Activated naive CD4-positive, alpha-beta T cell treated with anti-CD3 and anti-CD28 coated beads, Interleukin-2, amount 10 ng/mL, durations not matched to agents 7 days and 5 days (primary cell): ENCODE measurements around the gene CMPK1.

Experiments
- CTCF ChIA-PET: fragments of 350-600 bp; sonication (Branson Sonifier 250); formaldehyde crosslinking; loops from one replicate; lab custom pipeline; 2021; ENCODE audit warnings: antibody characterized with exemption; lab: Charles Lee
- DNase-seq: peaks from one replicate; pipeline ENCODE4 v3.0.0-alpha.2; 2020
- H3K27ac Mint-ChIP-seq: one replicate; pipeline ENCODE4 v1.8.0; 2021; ENCODE audit warnings: mild to moderate bottlenecking, moderate library complexity, mixed read lengths
- H3K27me3 Mint-ChIP-seq: one replicate; pipeline ENCODE4 v1.8.0; 2021; ENCODE audit warnings: mild to moderate bottlenecking, mixed read lengths
- H3K36me3 Mint-ChIP-seq: one replicate; pipeline ENCODE4 v1.8.0; 2021; ENCODE audit warnings: mixed read lengths
- H3K4me1 Mint-ChIP-seq: one replicate; pipeline ENCODE4 v1.8.0; 2021; ENCODE audit warnings: mixed read lengths
- H3K4me3 Mint-ChIP-seq: one replicate; pipeline ENCODE4 v1.8.0; 2021; ENCODE audit warnings: mild to moderate bottlenecking, moderate library complexity, mixed read lengths
- H3K9me3 Mint-ChIP-seq: one replicate; pipeline ENCODE4 v1.8.0; 2021; ENCODE audit warnings: mixed read lengths

Gene CMPK1

DNA sequence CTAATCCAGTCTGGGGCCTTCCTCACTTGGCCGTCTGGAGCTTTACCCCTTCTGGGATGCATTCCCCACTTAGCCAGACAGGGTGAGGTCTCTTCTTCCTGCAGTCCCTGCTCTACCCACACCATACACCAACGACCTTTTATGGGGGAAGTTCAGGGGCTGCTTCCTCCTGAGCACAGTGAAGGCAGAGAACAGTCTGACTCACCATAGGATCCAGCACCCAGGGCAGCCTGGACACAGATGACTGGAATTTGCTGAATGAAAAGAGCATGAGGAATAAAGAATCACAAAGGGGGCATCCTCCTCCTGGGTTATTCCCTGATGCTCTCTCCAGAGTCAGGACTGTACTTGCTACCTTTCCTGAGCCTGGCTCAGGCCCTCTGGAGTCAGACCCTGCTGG lies 77.8 kb downstream of the CMPK1 start:
- Mint-ChIP-seq H3K27ac (no peak overlapping the region), H3K4me3 (no peak overlapping the region), H3K4me1 (peaks cover under 1% of the 10 kb centered on the region), H3K27me3 (peaks cover 60% of the 10 kb centered on the region), H3K36me3 (no peaks in the 10 kb centered on the region), H3K9me3 (no peaks in the 10 kb centered on the region)
- no peak for DNase-seq
- CTCF ChIA-PET, result interaction anchor here (1.3 kb wide), 1 partner anchor 12 kb away, joined by 5 read pairs; no protein-coding TSS in a partner anchor

- Mint-ChIP-seq H3K4me1 (peaks cover 6% of the 10 kb centered on the region), H3K27ac (no peak overlapping the region), H3K36me3 (no peaks in the 10 kb centered on the region), H3K9me3 (no peaks in the 10 kb centered on the region), H3K4me3 (no peak overlapping the region), H3K27me3 (peaks cover 68% of the 10 kb centered on the region)
- CTCF ChIA-PET, result interaction anchor here (1.3 kb wide), 1 partner anchor 11 kb away, joined by 5 read pairs; no protein-coding TSS in a partner anchor
- DNase-seq, result no peak
These were observed 78.8 kb downstream of the CMPK1 start for GRCh38 chr1:47412437-47412836.

GRCh38 chr1:47415728-47416318 lies 82.2 kb downstream of the CMPK1 start, which contains the start of gene FOXE3:
Gene FOXE3 (plus strand): TSS chr1:47416285. CDS start chr1:47416316, 31 bp downstream.
- Mint-ChIP-seq H3K27ac (no peak within 1 kb of the TSS), H3K4me1 (peaks cover 8% of the 10 kb centered on the region), H3K36me3 (no peaks in the 10 kb centered on the region), H3K27me3 (peaks cover 68% of the 10 kb centered on the region), H3K9me3 (no peaks in the 10 kb centered on the region), H3K4me3 (peak within 1 kb of the TSS; percentile 33)
- CTCF ChIA-PET, result interaction anchor here (0.9 to 1.0 kb wide), 2 partner anchors 12 to 295 kb away, joined by 3 read pairs; no protein-coding TSS in a partner anchor
- no peak for DNase-seq

- CTCF ChIA-PET, result interaction anchor here (0.9 to 1.8 kb wide), 2 partner anchors 11 to 21 kb away, joined by 3 to 4 read pairs; no protein-coding TSS in a partner anchor
These were observed 83.0 kb downstream of the CMPK1 start for GRCh38 chr1:47416319-47417169.

GRCh38 chr1:47417170-47418044 lies 83.8 kb downstream of the CMPK1 start:
- H3K36me3 Mint-ChIP-seq, result no peaks in the 10 kb centered on the region
- H3K9me3 Mint-ChIP-seq, result no peaks in the 10 kb centered on the region
- peaks cover 8% of the 10 kb centered on the region for H3K4me1 Mint-ChIP-seq
- H3K27me3 Mint-ChIP-seq, result peaks cover 76% of the 10 kb centered on the region
- H3K4me3 Mint-ChIP-seq, result peak overlapping the region; percentile 26
- no peak for DNase-seq
- CTCF ChIA-PET, result interaction anchor here (0.6 to 1.8 kb wide), 5 partner anchors 12 to 317 kb away, joined by 3 to 5 read pairs (median 3); no protein-coding TSS in a partner anchor
- H3K27ac Mint-ChIP-seq, result no peak overlapping the region

More at GRCh38 chr1:47416319-47417169, 83.0 kb downstream of the CMPK1 start:
- Mint-ChIP-seq H3K36me3 (no peaks in the 10 kb centered on the region), H3K4me3 (peak overlapping the region; percentile 18), H3K9me3 (no peaks in the 10 kb centered on the region), H3K27ac (no peak overlapping the region), H3K27me3 (peaks cover 74% of the 10 kb centered on the region), H3K4me1 (peaks cover 8% of the 10 kb centered on the region)
- DNase-seq, result peak; percentile 32

DNA sequence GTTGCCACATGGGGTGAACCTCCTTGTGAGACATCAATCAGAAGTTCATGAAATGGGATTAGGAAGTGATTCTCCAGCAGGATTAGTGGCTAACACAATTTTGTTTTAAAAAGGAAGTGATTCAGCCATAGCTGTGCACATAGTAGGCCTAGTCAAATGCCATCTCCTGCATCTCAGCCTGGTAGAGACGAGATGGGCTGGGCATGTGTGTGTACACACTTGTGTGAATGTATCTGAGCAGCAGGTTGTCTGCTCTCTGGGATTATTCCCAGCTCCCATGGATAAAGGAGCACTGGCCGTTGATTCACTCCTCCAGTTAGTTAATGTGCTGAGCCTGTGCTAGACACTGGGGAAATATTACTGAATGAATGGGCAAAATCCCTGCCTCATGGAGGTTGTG lies 84.5 kb downstream of the CMPK1 start:
- DNase-seq, result no peak
- Mint-ChIP-seq H3K36me3 (no peaks in the 10 kb centered on the region), H3K4me1 (peaks cover 8% of the 10 kb centered on the region), H3K4me3 (no peak overlapping the region), H3K9me3 (no peaks in the 10 kb centered on the region), H3K27ac (no peak overlapping the region), H3K27me3 (peaks cover 73% of the 10 kb centered on the region)
- CTCF ChIA-PET, result interaction anchor here (0.6 to 1.8 kb wide), 5 partner anchors 11 to 317 kb away, joined by 3 to 5 read pairs (median 3); no protein-coding TSS in a partner anchor

DNA sequence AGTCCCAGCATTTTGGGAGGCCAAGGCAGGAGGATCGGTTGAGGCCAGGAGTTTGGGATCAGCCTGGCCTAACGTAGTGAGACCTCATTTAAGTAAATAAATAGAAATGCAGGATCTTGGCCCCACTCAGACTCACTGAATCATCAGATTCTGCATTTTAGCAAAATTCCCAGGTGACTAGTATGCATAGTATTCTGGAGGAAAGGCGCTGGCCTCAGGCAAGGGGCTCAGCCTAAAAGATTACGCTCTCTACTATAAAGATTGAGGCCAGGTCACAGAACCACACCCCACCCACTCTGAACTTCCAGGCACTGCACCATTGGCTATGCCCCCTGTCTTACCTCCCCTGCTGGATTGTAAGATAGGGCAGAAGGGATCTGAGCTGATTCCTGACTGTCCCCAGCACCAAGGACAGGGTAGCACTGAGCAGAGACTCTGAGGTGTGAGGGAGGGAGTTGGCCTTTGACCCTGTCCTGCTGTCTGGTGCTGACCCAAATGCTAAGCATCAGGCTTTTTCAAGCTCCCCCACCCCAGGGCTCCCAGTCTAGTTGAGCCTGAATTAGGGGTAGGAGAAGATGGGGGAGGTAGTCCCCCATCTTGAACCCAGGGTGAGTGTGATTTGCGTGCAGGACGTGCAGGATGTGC lies 85.2 kb downstream of the CMPK1 start:
- peaks cover 8% of the 10 kb centered on the region for H3K4me1 Mint-ChIP-seq
- no peak overlapping the region for H3K4me3 Mint-ChIP-seq
- no peak for DNase-seq
- no peak overlapping the region for H3K27ac Mint-ChIP-seq
- H3K27me3 Mint-ChIP-seq, result peaks cover 66% of the 10 kb centered on the region
- CTCF ChIA-PET, result interaction anchor here (1.8 to 3.2 kb wide), 3 partner anchors 13 to 18 kb away, joined by 5 to 11 read pairs (median 5); no protein-coding TSS in a partner anchor
- H3K36me3 Mint-ChIP-seq, result no peaks in the 10 kb centered on the region
- H3K9me3 Mint-ChIP-seq, result no peaks in the 10 kb centered on the region

GRCh38 chr1:47420547-47420946 lies 87.0 kb downstream of the CMPK1 start:
- no peak for DNase-seq
- Mint-ChIP-seq H3K36me3 (no peaks in the 10 kb centered on the region), H3K27me3 (peaks cover 65% of the 10 kb centered on the region), H3K4me1 (peaks cover 8% of the 10 kb centered on the region), H3K9me3 (no peaks in the 10 kb centered on the region), H3K4me3 (no peak overlapping the region), H3K27ac (no peak overlapping the region)
- CTCF ChIA-PET, result interaction anchor here (2.4 to 3.2 kb wide), 2 partner anchors 12 to 16 kb away, joined by 5 to 11 read pairs; no protein-coding TSS in a partner anchor

- CTCF ChIA-PET, result interaction anchor here (0.7 to 1.6 kb wide), 5 partner anchors 12 to 244 kb away, joined by 3 to 9 read pairs (median 4); no protein-coding TSS in a partner anchor
- DNase-seq, result no peak
- H3K9me3 Mint-ChIP-seq, result no peaks in the 10 kb centered on the region
- no peaks in the 10 kb centered on the region for H3K4me1 Mint-ChIP-seq
- H3K4me3 Mint-ChIP-seq, result no peak overlapping the region
- H3K36me3 Mint-ChIP-seq, result no peaks in the 10 kb centered on the region
- peaks cover 50% of the 10 kb centered on the region for H3K27me3 Mint-ChIP-seq
- H3K27ac Mint-ChIP-seq, result no peak overlapping the region
These were observed 90.3 kb downstream of the CMPK1 start for GRCh38 chr1:47423872-47424271.

DNA sequence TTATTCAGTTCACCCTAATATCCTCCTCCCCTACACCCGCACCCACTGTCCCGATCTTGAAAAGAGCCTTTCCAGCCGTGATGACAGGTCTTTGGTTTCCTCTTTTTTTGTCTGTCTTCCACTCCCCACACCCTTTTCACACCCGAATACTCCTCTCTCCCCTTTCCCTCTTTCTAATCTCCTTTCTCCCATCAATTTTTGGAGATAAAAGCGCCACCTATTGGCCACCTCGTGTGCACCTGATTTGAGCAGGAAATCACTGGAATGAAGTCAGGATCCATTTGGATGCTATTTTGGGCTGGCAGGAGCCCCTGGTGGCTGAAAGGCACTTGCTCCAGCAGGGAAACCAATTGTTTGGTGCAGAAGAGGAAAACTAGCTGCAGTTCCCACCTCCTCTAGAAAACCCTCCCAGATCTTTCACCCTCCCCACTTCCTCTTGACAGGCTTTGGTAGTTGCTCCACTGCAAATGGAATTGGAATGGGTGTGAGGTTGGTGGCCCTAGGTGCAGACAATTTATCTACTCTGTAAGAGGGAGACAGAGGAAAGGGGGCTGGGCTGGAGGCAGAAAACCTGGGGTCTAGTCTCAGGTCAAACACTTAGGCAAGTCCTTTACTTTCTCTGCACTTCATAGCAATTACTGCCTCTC lies 90.9 kb downstream of the CMPK1 start:
- H3K4me1 Mint-ChIP-seq, result no peaks in the 10 kb centered on the region
- DNase-seq, result no peak
- no peaks in the 10 kb centered on the region for H3K36me3 Mint-ChIP-seq
- H3K27ac Mint-ChIP-seq, result no peak overlapping the region
- CTCF ChIA-PET, result interaction anchor here (0.9 to 1.6 kb wide), 5 partner anchors 11 to 245 kb away, joined by 3 to 9 read pairs (median 5); no protein-coding TSS in a partner anchor
- no peak overlapping the region for H3K4me3 Mint-ChIP-seq
- peaks cover 49% of the 10 kb centered on the region for H3K27me3 Mint-ChIP-seq
- no peaks in the 10 kb centered on the region for H3K9me3 Mint-ChIP-seq
